Smooth muscle cell (in vitro differentiated cells): ENCODE results near the gene APBB1. TPM values are rescaled to one million over a fixed set of nuclear protein-coding genes. Genes with fewer than 3 reads are reported as not detected.

Experiments used
- DNase-seq: peaks from one replicate; lab custom pipeline; 2025; ENCODE audit not compliant: unreplicated experiment; lab: John Stamatoyannopoulos, UW
- H2AFZ ChIP-seq: fragments of 200-600 bp; sonication (generic); 2 replicates; pipeline ENCODE4 v1.6.0; 2016; ENCODE audit warnings: antibody characterized with exemption, low read depth, mild to moderate bottlenecking
- H3F3A ChIP-seq: fragments of 200-600 bp; sonication (generic); 2 replicates; pipeline ENCODE4 v1.6.0; 2017; ENCODE audit warnings: antibody characterized with exemption, low read depth
- H3K27ac ChIP-seq: fragments of 200-600 bp; sonication (generic); 2 replicates; pipeline ENCODE4 v1.5.1; 2016; ENCODE audit warnings: low read depth, mild to moderate bottlenecking
- H3K27me3 ChIP-seq: fragments of 200-600 bp; sonication (generic); 2 replicates; pipeline ENCODE4 v1.6.1; 2016; ENCODE audit warnings: low read depth, mild to moderate bottlenecking
- H3K36me3 ChIP-seq: fragments of 200-600 bp; sonication (generic); 2 replicates; pipeline ENCODE4 v1.5.1; 2016; ENCODE audit warnings: low read depth
- H3K4me1 ChIP-seq: fragments of 200-600 bp; sonication (generic); 2 replicates; pipeline ENCODE4 v1.5.1; 2016; ENCODE audit warnings: low read depth
- H3K4me2 ChIP-seq: fragments of 200-600 bp; sonication (generic); 2 replicates; pipeline ENCODE4 v1.6.0; 2016; ENCODE audit warnings: mild to moderate bottlenecking
- H3K4me3 ChIP-seq: fragments of 200-600 bp; sonication (generic); 2 replicates; pipeline ENCODE4 v1.5.1; 2016; ENCODE audit warnings: mild to moderate bottlenecking
- H3K79me2 ChIP-seq: fragments of 200-600 bp; sonication (generic); 2 replicates; pipeline ENCODE4 v1.6.0; 2016; ENCODE audit warnings: low read depth, mild to moderate bottlenecking
- H3K9ac ChIP-seq: fragments of 200-600 bp; sonication (generic); 2 replicates; pipeline ENCODE4 v1.6.0; 2016; ENCODE audit warnings: low read depth
- H3K9me3 ChIP-seq: fragments of 200-600 bp; sonication (generic); replicated peaks from 2 replicates; pipeline ENCODE4 v1.5.1; 2016; ENCODE audit warnings: low read depth
- H4K20me1 ChIP-seq: fragments of 200-600 bp; sonication (generic); 2 replicates; pipeline ENCODE4 v1.6.0; 2016; ENCODE audit warnings: low read depth
- CTCF ChIP-seq: fragments of 200-600 bp; sonication (generic); IDR thresholded peaks from 2 replicates; pipeline ENCODE4 v1.5.1; 2017; ENCODE audit warnings: borderline replicate concordance, mild to moderate bottlenecking, antibody characterized with exemption; ENCODE audit not compliant: insufficient read depth, poor library complexity, severe bottlenecking
- WGBS: methylation state at CpG from one replicate; pipeline ENCODE4 v1.1.7; 2016; ENCODE audit warnings: low lambda C conversion rate; 5-methylcytosine and 5-hydroxymethylcytosine counted together
- polyA plus RNA-seq: library from polyadenylated mRNA; unstranded; fragments of >200 nt; fragmentation: Nextera tagmentation; extraction: Ambion mirVana; gene quantifications from 2 replicates; pipeline ENCODE4 v1.2.1, GENCODE V29; 2016
- total RNA-seq: library from RNA; depleted of rRNA; stranded (reverse); fragments of >200 nt; gene quantifications from 2 replicates; pipeline ENCODE4 v1.2.3, GENCODE V29; 2014

The APBB1 gene
- total and polyA plus RNA-seq, 2 experiments from 2014 or later, result 36.7 to 64.2 TPM

GRCh38 chr11:6353367-6353987 lies 65.4 kb downstream of the APBB1 start:
- Histone ChIP-seq H3K9ac (no peak overlapping the region), H4K20me1 (no peaks in the 10 kb centered on the region), H3F3A (peaks cover 8% of the 10 kb centered on the region), H3K27me3 (no peaks in the 10 kb centered on the region), H3K79me2 (no peaks in the 10 kb centered on the region), H3K4me1 (peaks cover 7% of the 10 kb centered on the region), H3K27ac (no peak overlapping the region), H3K36me3 (no peaks in the 10 kb centered on the region), H3K9me3 (no peaks in the 10 kb centered on the region), H2AFZ (no peak overlapping the region), H3K4me3 (no peak overlapping the region), H3K4me2 (no peak overlapping the region)
- 13% methylated on average over 5 of the region's 5 CpGs for WGBS
- DNase-seq, result no peak
- peak; percentile 94 for TF ChIP-seq CTCF

- Histone ChIP-seq H3K27ac (no peak overlapping the region), H4K20me1 (no peaks in the 10 kb centered on the region), H3K4me3 (no peak overlapping the region), H3K36me3 (no peaks in the 10 kb centered on the region), H3K4me2 (no peak overlapping the region), H3F3A (peaks cover 4% of the 10 kb centered on the region), H3K27me3 (no peaks in the 10 kb centered on the region), H3K79me2 (no peaks in the 10 kb centered on the region), H3K9ac (no peak overlapping the region), H3K9me3 (no peaks in the 10 kb centered on the region), H2AFZ (no peak overlapping the region), H3K4me1 (no peaks in the 10 kb centered on the region)
- no peak for TF ChIP-seq CTCF
- 67% methylated on average over 5 of the region's 5 CpGs for WGBS
- DNase-seq, result no peak
Observed at GRCh38 chr11:6351782-6352382, 67.0 kb downstream of the APBB1 start.

- no peaks in the 10 kb centered on the region for H3K36me3 ChIP-seq
- H3F3A ChIP-seq, result no peaks in the 10 kb centered on the region
- no peaks in the 10 kb centered on the region for H3K27me3 ChIP-seq
- TF ChIP-seq CTCF, result no peak
- no peak overlapping the region for H2AFZ ChIP-seq
- DNase-seq, result no peak
- H3K9me3 ChIP-seq, result no peaks in the 10 kb centered on the region
- no peak overlapping the region for H3K9ac ChIP-seq
- no peak overlapping the region for H3K4me2 ChIP-seq
- H3K4me3 ChIP-seq, result no peak overlapping the region
- WGBS, result 93% methylated on average over 2 of the region's 2 CpGs
- H4K20me1 ChIP-seq, result no peaks in the 10 kb centered on the region
- no peaks in the 10 kb centered on the region for H3K79me2 ChIP-seq
- H3K27ac ChIP-seq, result no peak overlapping the region
- no peaks in the 10 kb centered on the region for H3K4me1 ChIP-seq
Observed at GRCh38 chr11:6350486-6350885, 68.4 kb downstream of the APBB1 start.

GRCh38 chr11:6350043-6350442 lies 68.9 kb downstream of the APBB1 start:
- Histone ChIP-seq H3K4me2 (no peak overlapping the region), H3K9ac (no peak overlapping the region), H3K36me3 (no peaks in the 10 kb centered on the region), H3F3A (no peaks in the 10 kb centered on the region), H3K27me3 (no peaks in the 10 kb centered on the region), H3K4me1 (no peaks in the 10 kb centered on the region), H3K9me3 (no peaks in the 10 kb centered on the region), H3K27ac (no peak overlapping the region), H3K4me3 (no peak overlapping the region), H4K20me1 (no peaks in the 10 kb centered on the region), H2AFZ (no peak overlapping the region), H3K79me2 (no peaks in the 10 kb centered on the region)
- no peak for DNase-seq
- no peak for TF ChIP-seq CTCF
